Fibroblast of lung (primary cell): ENCODE measurements around the gene EVI5. TPM values are rescaled to one million over a fixed set of nuclear protein-coding genes. Genes with fewer than 3 reads are reported as not detected.

Experiments used
- DNase-seq, 2 donors: peaks; one replicate each; pipeline versions ENCODE4 v3.0.0 to v3.0.0-alpha.2; 2010; ENCODE audit warnings: low read depth in 2 of 2
- H2AFZ ChIP-seq: 2 replicates; pipeline ENCODE4 v1.5.1; 2012; ENCODE audit warnings: low read length, control low read depth, inconsistent platforms
- H3K27ac ChIP-seq: 2 replicates; pipeline ENCODE4 v1.5.1; 2011; ENCODE audit warnings: low read length, control low read depth; ENCODE audit not compliant: insufficient read depth
- H3K27me3 ChIP-seq: 2 replicates; pipeline ENCODE4 v1.5.1; 2011; ENCODE audit warnings: mild to moderate bottlenecking, low read length; ENCODE audit not compliant: control insufficient read depth, insufficient read depth
- H3K36me3 ChIP-seq: 2 replicates; pipeline ENCODE4 v1.5.1; 2011; ENCODE audit warnings: low read length; ENCODE audit not compliant: control insufficient read depth, insufficient read depth
- H3K4me1 ChIP-seq: 2 replicates; pipeline ENCODE4 v1.5.1; 2011; ENCODE audit warnings: low read length; ENCODE audit not compliant: control insufficient read depth, insufficient read depth; ENCODE audit errors: extremely low read depth
- H3K4me2 ChIP-seq: 2 replicates; pipeline ENCODE4 v1.5.1; 2011; ENCODE audit warnings: low read length, control low read depth; ENCODE audit not compliant: insufficient read depth; ENCODE audit errors: extremely low read depth
- H3K4me3 ChIP-seq, 4 experiments: fragments of 200-600 bp in 1 of 4; sonication (generic) in 1 of 4; replicated peaks in 1 of 4; 2 replicates each; pipeline ENCODE4 v1.5.1; 2011 to 2016; ENCODE audit warnings: low read length in 4 of 4, low read depth in 3 of 4, mild to moderate bottlenecking in 3 of 4, control low read depth in 2 of 4, inconsistent platforms in 1 of 4, mixed read lengths in 1 of 4; ENCODE audit not compliant: insufficient read depth in 1 of 4; ENCODE audit errors: control extremely low read depth in 1 of 4
- H3K79me2 ChIP-seq: 2 replicates; pipeline ENCODE4 v1.5.1; 2012; ENCODE audit warnings: mild to moderate bottlenecking, low read length, inconsistent platforms; ENCODE audit not compliant: control insufficient read depth, insufficient read depth
- H3K9ac ChIP-seq: 2 replicates; pipeline ENCODE4 v1.5.1; 2011; ENCODE audit warnings: mild to moderate bottlenecking, low read length, control low read depth; ENCODE audit not compliant: insufficient read depth
- H3K9me3 ChIP-seq: 2 replicates; pipeline ENCODE4 v1.5.1; 2012; ENCODE audit warnings: low read depth, low read length; ENCODE audit not compliant: control insufficient read depth, insufficient read depth
- H4K20me1 ChIP-seq: 2 replicates; pipeline ENCODE4 v1.5.1; 2011; ENCODE audit warnings: low read length; ENCODE audit not compliant: control insufficient read depth, insufficient read depth; ENCODE audit errors: extremely low read depth
- CTCF ChIP-seq, 2 donors: IDR thresholded peaks in 1 of 2; conservative IDR thresholded peaks in 1 of 2; 1 replicate in 1 of 2; 2 replicates in 1 of 2; pipeline ENCODE4 v1.5.1; 2011 to 2012; ENCODE audit warnings: low read length in 2 of 2, control low read depth in 1 of 2, inconsistent platforms in 1 of 2, low read depth in 1 of 2, mild to moderate bottlenecking in 1 of 2
- EZH2 ChIP-seq: IDR thresholded peaks from 2 replicates; pipeline ENCODE4 v1.5.1; 2012; ENCODE audit warnings: low read length, control low read depth, mild to moderate bottlenecking; ENCODE audit errors: missing control alignments
- polyA plus RNA-seq, 2 donors: library from polyadenylated mRNA; depleted of rRNA in 1 of 2; stranded (reverse) in 1 of 2; unstranded in 1 of 2; fragments of >200 nt; gene quantifications; 2 replicates each; pipeline ENCODE4 v1.2.1, GENCODE V29; 2011 to 2012; ENCODE audit warnings: missing spikeins in 1 of 2
- total RNA-seq: library from RNA; depleted of rRNA; stranded (reverse); fragments of >200 nt; gene quantifications from 2 replicates; pipeline ENCODE4 v1.2.1, GENCODE V29; 2014

The EVI5 gene
- total and polyA plus RNA-seq, 2 donors (not counting 1 experiment from before 2014, with no cell fraction given), result 32.5 to 48.1 TPM

GRCh38 chr1:92791487-92792066 lies 6.7 kb upstream of the EVI5 start:
- no peak overlapping the region for H3K9ac ChIP-seq
- no peak overlapping the region for H3K27ac ChIP-seq
- H3K79me2 ChIP-seq, result no peaks in the 10 kb centered on the region
- H3K9me3 ChIP-seq, result no peaks in the 10 kb centered on the region
- no peaks in the 10 kb centered on the region for H3K36me3 ChIP-seq
- H3K4me1 ChIP-seq, result no peaks in the 10 kb centered on the region
- H3K4me2 ChIP-seq, result no peak overlapping the region
- no peak overlapping the region for H2AFZ ChIP-seq
- no peak overlapping the region for H3K4me3 ChIP-seq
- TF ChIP-seq CTCF (conservative IDR thresholded peaks at IDR 0.05 in 1 of 2, IDR thresholded peaks at IDR 0.05 in 1 of 2; ENCODE audit: low read depth in 1 of 2, low read length in 2 of 2) (no peak), EZH2 (no peak)
- H4K20me1 ChIP-seq, result no peaks in the 10 kb centered on the region
- H3K27me3 ChIP-seq, result no peaks in the 10 kb centered on the region
- DNase-seq, result no peak

GRCh38 chr1:92790867-92791266 lies 6.0 kb upstream of the EVI5 start:
- DNase-seq, result no peak
- Histone ChIP-seq H3K27ac (no peak overlapping the region), H3K9ac (no peak overlapping the region), H4K20me1 (no peaks in the 10 kb centered on the region), H2AFZ (no peak overlapping the region), H3K79me2 (no peaks in the 10 kb centered on the region), H3K4me2 (no peak overlapping the region), H3K4me3 (no peak overlapping the region), H3K36me3 (no peaks in the 10 kb centered on the region), H3K27me3 (no peaks in the 10 kb centered on the region), H3K9me3 (no peaks in the 10 kb centered on the region), H3K4me1 (no peaks in the 10 kb centered on the region)
- TF ChIP-seq EZH2, result no peak

- no peak overlapping the region for H2AFZ ChIP-seq
- no peak overlapping the region for H3K4me3 ChIP-seq
- no peaks in the 10 kb centered on the region for H3K27me3 ChIP-seq
- no peak overlapping the region for H3K27ac ChIP-seq
- H4K20me1 ChIP-seq, result no peaks in the 10 kb centered on the region
- no peaks in the 10 kb centered on the region for H3K36me3 ChIP-seq
- no peaks in the 10 kb centered on the region for H3K4me1 ChIP-seq
- no peaks in the 10 kb centered on the region for H3K9me3 ChIP-seq
- H3K4me2 ChIP-seq, result no peak overlapping the region
- no peak for DNase-seq
- no peak for TF ChIP-seq EZH2
- no peak for TF ChIP-seq CTCF (conservative IDR thresholded peaks at IDR 0.05 in 1 of 2, IDR thresholded peaks at IDR 0.05 in 1 of 2; ENCODE audit: low read depth in 1 of 2, low read length in 2 of 2)
- no peak overlapping the region for H3K9ac ChIP-seq
- no peaks in the 10 kb centered on the region for H3K79me2 ChIP-seq
Measured at GRCh38 chr1:92790081-92790480, 5.2 kb upstream of the EVI5 start.
